GM18907 (cell line): ENCODE results near the gene CD2BP2.

Experiments
- ATAC-seq: cut with Tn5 transposase; IDR thresholded peaks from one replicate; pipeline ENCODE4 v1.9.1; 2021; ENCODE audit warnings: mild to moderate bottlenecking, moderate library complexity; ENCODE audit not compliant: unreplicated experiment

Gene CD2BP2

GRCh38 chr16:30365200-30365599 lies 10.1 kb upstream of the CD2BP2 start:
- no peak for ATAC-seq

GRCh38 chr16:30361180-30361579 lies 6.1 kb upstream of the CD2BP2 start:
- ATAC-seq, result no peak

GRCh38 chr16:30359871-30360170 lies 4.7 kb upstream of the CD2BP2 start:
- ATAC-seq, result no peak

- ATAC-seq, result no peak
These were observed 4.1 kb upstream of the CD2BP2 start for GRCh38 chr16:30358990-30359870.

- ATAC-seq, result no peak
These were observed 3.4 kb upstream of the CD2BP2 start for GRCh38 chr16:30358577-30358936.

- ATAC-seq, result no peak
These were observed 2.8 kb upstream of the CD2BP2 start for GRCh38 chr16:30357715-30358576.

- no peak for ATAC-seq
These were observed 2.1 kb upstream of the CD2BP2 start for GRCh38 chr16:30357085-30357714.

- no peak for ATAC-seq
These were observed 1.4 kb upstream of the CD2BP2 start for GRCh38 chr16:30356401-30357084.

GRCh38 chr16:30355954-30356308 lies 823 bp upstream of the CD2BP2 start:
- peak; percentile 2 for ATAC-seq

GRCh38 chr16:30354423-30355143 lies 525 bp downstream of the CD2BP2 start:
- peak; percentile 19 for ATAC-seq

- no peak for ATAC-seq
These were observed 1.5 kb downstream of the CD2BP2 start for GRCh38 chr16:30353438-30354129.

- no peak for ATAC-seq
These were observed 2.4 kb downstream of the CD2BP2 start for GRCh38 chr16:30352488-30353401.

- no peak for ATAC-seq
These were observed 3.3 kb downstream of the CD2BP2 start for GRCh38 chr16:30351586-30352419.

GRCh38 chr16:30351001-30351441 lies 4.1 kb downstream of the CD2BP2 start:
- ATAC-seq, result no peak

- peak; percentile 47 for ATAC-seq
These were observed 4.8 kb downstream of the CD2BP2 start for GRCh38 chr16:30350134-30350871.

GRCh38 chr16:30349675-30350074 lies 5.4 kb downstream of the CD2BP2 start:
- ATAC-seq, result no peak

- no peak for ATAC-seq
These were observed 6.2 kb downstream of the CD2BP2 start for GRCh38 chr16:30348929-30349328.
